Measurements from ENCODE around the gene SLC5A5.

DNA sequence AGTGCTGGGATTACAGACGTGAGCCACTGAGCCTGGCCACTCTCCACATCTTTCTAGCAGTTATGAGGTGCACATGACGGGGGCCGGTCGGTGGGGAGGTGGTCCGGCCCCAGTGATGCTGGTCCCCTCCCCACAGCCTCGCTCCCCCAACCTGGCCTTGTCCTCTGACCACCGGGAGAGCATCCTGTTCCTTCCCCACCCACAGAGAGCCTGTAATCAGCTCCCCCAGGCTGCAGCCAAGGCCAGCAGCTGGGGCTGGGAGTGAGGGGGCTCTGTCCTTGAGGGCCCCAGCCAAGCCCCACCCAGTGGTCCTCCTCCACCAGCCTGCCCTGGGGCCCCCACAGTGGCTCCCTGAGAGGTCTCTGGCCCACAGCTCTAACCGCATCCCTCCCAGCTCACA is 47.4 kb upstream of the SLC5A5 start:
- TF ChIP-seq CTCF (IDR thresholded peaks at IDR 0.05) (no peak), POLR2A (IDR thresholded peaks at IDR 0.05) (no peak)
